GM19193 (cell line): ENCODE measurements around the gene DISP2.

ENCODE experiments used
- POLR2A ChIP-seq: IDR thresholded peaks from 4 replicates; pipeline ENCODE4 v1.6.1; 2011; ENCODE audit not compliant: insufficient read depth, insufficient read length; ENCODE audit errors: extremely low read depth

Gene DISP2

GRCh38 chr15:40334541-40334940, 23.5 kb upstream of the DISP2 start:
- TF ChIP-seq POLR2A, result no peak

- TF ChIP-seq POLR2A, result no peak
These were observed 22.9 kb upstream of the DISP2 start for GRCh38 chr15:40334941-40335795.

- TF ChIP-seq POLR2A, result no peak
These were observed 21.9 kb upstream of the DISP2 start for GRCh38 chr15:40335938-40336743.

- no peak for TF ChIP-seq POLR2A
These were observed 21.3 kb upstream of the DISP2 start for GRCh38 chr15:40336744-40337122.

GRCh38 chr15:40337597-40337996, 20.4 kb upstream of the DISP2 start:
- TF ChIP-seq POLR2A, result no peak

GRCh38 chr15:40338041-40338657, 19.9 kb upstream of the DISP2 start:
- no peak for TF ChIP-seq POLR2A

GRCh38 chr15:40338921-40339620, 18.9 kb upstream of the DISP2 start:
- no peak for TF ChIP-seq POLR2A

GRCh38 chr15:40339621-40339945, 18.4 kb upstream of the DISP2 start:
- no peak for TF ChIP-seq POLR2A

- TF ChIP-seq POLR2A, result no peak
These were observed 17.8 kb upstream of the DISP2 start for GRCh38 chr15:40340038-40340739.

GRCh38 chr15:40340740-40341400, 17.1 kb upstream of the DISP2 start, which contains the start of gene CCDC9B:
CCDC9B (minus strand) TSS chr15:40340939; CDS start chr15:40340819, 120 bp downstream.
- TF ChIP-seq POLR2A, result no peak

GRCh38 chr15:40342416-40343320, 15.4 kb upstream of the DISP2 start:
- TF ChIP-seq POLR2A, result no peak

- no peak for TF ChIP-seq POLR2A
These were observed 14.5 kb upstream of the DISP2 start for GRCh38 chr15:40343512-40343911.

- TF ChIP-seq POLR2A, result no peak
These were observed 13.8 kb upstream of the DISP2 start for GRCh38 chr15:40344217-40344616.
